GM21717 (cell line): Measurements from ENCODE around the gene HELB.

ENCODE experiments used
- ATAC-seq: cut with Tn5 transposase; IDR thresholded peaks from one replicate; pipeline ENCODE4 v1.9.1; 2021; ENCODE audit warnings: mild to moderate bottlenecking, moderate library complexity; ENCODE audit not compliant: unreplicated experiment

Gene HELB

DNA sequence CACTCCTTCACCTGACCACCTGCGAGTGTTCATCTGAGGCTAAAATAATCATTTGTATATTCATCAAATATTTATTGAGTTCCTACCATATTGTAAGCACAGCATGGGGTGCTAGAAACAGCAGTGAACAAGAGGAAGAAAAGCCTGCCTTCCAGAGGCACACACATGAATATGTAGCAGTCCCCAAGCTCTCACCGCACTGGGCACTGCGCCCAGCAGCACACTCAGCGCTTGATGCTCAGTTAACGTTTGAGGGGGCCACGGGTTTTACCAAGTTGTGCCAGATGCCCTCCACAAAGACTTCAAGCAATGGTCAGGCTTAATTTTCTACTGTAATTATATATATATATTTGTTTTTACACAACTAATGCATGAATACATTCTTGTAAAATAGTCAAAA lies 52.0 kb downstream of the HELB start:
- ATAC-seq: no peak

DNA sequence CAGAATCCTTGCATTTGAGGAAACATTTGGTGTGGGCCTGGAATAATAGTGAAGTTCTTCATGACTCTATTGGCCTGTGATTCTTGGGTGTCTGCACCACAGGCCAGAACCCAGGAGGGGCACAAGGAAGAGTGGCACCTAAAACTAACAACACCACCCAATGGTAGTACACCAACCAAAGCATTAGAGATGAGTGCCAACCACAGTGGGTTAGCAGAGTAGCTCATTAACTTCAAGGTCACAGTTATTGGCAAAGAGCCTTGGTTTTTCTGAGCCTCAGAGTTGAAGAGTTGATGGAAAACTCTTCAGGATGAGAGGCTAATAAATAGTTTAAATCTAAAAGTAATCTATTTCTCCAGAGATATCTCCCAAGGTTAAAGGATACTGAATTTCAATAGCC lies 57.0 kb downstream of the HELB start:
- no peak for ATAC-seq

DNA sequence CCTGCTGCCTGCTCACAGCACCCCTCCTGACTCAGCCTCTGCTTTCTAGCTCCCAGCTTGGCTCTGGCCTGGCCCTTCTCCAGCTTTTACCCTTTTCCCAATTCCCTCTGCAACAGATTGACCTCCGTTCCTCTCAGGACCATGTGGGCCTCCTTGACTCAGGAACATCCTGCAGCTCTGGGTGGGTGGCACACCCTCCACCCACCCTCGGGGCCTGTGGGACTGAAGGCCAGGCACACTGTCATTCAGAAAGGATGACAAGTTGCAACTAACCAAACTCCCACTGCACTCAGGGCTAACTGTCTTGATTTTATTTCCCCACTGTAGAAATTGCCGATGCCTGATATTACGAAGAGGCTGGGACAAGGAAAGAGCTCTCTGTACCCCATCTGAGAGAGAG lies 59.4 kb downstream of the HELB start:
- no peak for ATAC-seq

DNA sequence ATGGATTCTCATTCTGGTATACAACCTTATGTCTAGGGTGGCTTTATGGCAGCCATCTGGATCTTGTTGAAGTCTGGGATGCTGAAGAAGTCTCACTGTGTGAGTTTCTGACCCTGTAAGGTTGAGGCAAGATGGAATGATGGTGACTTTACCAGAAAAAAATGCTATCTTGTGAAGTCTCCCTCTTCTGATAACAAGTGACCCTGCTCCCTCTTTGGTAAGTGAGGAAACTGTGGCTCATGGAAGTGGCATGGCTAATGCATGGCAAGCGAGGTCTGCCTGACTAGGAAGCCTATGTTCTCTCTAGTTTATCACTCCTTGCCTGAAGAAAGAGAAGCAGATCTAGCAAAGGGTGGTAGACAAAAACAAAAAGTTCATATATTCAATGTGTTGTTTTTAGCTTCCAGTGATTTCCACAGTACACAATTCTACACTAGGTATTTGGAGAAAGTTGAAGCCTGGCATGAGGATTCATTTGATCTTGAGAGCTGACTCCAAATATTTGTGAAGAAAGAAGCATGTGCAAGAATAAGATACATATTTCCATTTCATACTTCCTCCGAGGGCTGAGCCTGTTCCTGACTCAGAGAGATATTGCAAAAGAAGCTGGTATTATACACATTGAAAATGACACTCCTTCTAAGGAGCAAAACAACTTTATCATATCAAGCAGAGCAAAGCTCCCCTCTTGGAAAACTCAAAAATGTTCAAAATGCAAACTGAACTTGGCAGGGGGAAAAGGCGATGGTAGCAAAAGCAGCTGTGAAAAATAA lies 63.6 kb downstream of the HELB start:
- no peak for ATAC-seq

DNA sequence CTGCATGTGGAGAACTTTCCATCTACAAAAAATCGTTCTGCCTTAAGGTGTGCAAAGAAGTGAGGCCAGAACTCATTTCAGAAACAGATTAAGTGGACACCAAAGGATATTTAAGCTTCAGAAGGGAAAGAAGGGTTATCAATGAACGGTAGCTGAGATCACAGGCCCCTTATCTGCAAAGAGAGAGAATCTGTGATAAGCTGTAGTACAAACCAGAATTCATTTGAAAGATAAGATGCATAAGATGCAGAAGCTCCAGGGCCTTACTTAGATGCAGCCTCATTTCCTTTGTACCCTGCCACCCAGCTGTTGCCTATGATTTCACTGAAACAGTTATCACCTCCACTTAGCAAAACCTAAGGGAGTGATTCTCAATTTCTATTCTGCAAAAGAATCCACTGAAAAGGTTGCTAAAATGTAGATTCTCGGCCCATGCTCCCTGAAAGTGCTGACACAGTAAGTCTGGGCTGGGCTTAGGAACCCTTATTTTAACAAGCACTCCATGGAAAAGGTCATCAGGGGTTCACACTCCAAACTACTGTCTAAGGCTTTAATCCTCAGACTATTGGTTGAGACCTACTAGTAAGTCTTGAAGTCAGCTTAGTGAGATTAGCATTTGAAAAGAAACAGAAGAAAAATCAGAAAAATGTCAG lies 64.8 kb downstream of the HELB start:
- ATAC-seq: no peak

DNA sequence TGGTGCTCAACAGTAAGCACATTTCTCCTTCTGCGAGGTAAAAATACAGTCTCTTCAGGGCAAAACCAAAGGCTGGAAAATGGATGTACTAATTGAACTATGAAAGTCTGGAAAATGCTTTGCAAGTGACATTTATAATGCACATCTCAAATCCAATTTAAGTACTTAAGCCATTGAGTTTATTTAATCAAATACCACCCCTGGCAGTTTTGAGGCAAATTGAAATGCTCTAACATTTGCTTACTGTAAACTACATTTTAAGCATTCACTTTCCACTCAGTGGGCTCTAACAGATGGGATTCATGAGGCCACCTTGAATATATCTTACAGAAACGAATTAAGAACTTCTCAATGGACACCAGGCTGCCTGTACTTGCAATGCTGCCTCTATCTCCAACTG lies 69.7 kb downstream of the HELB start:
- no peak for ATAC-seq

DNA sequence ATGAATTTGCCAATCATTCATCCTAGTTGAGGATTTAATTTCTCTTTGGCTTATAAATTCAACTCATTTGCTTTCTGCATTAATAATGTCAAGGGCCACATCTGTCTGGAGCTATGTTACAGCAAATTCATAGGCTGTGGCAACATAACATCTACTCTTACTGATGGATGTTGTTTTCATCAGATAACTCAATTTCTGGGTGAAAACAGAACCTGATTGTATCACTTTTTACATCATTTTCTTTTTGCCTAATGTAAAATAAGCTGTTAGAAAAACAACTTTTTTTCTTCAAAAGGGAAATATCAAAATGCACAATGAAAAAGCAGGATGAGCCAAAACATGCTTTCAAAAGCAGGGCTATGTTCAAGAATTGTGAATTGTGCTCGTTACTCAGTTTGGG lies 73.3 kb downstream of the HELB start:
- ATAC-seq: no peak

DNA sequence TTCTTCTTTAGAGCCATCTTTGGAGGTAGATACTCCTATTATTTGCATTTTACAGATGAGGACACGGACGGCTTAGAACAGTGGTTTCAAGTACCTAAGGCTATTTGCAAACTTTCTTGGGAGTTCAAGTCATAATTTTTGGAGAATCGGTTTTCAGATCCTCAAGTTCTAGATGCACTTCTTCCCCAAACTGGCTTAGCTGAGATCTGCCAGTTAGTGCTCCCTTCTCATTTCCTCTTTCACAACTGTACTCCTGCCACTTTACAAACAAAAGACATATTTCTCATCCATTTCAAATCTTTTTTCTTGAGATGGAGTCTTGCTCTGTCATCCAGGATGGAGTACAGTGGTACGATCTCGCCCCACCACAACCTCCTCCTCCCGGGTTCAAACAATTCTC lies 77.3 kb downstream of the HELB start:
- no peak for ATAC-seq

DNA sequence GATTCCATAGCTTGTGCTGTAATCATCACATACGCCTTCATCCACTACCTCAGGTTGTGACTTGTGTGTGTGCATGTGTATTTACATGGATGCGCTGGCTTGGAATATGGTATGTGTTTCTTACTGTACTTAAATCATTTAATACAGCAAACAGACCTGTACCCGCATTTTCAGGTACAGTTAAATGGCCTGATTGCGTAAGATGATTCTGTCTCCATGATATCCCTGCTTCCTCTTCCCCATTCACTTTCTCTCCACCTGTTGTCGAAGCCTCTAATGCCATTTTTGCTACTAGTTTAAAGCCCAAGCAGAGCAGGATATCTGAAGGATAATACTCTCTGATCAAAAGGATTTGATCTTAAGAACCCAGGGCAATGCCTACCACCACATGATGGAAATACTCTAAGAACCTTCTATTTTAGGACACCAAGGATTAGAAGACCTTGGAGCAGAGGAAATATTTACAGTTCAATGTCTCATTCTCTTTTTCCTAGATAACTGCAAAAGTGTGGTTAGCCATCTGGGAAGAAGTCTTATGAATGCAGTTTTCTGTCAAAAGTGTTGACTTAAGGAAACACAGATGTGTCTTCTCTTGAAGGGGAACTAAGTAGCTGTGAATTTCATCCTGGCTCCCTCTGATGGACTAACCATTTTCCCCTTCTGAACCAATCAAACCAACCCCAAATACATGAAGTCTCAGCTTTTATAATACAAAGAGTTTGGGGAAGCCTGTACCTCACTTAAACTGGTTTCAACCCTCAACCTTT lies 78.7 kb downstream of the HELB start:
- ATAC-seq: no peak

DNA sequence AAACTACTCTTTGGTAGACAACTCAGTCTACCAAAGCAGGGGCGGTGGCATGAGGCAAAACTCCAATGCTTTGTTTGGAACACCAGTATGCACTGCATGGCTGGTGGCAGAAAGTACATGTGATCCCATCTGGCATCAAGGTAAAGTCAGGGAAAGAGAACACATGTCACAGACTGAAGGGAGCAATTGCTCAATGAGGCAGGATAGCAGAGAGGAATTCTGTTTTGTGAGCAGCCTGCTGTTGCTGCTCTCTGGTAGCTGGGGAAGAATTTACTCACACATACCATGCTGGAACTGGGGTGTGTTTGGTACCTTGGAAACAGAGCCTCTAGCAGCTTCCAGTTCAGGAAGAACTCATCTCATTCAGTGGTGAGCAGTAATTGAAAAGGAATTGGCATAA lies 84.8 kb downstream of the HELB start:
- ATAC-seq: no peak
